Suprapubic skin (tissue), 4 donors: Measurements from ENCODE around the gene C6orf120.

Experiments used
- EP300 ChIP-seq: sonication (generic); formaldehyde crosslinking; IDR thresholded peaks from one replicate; pipeline ENCODE4 v1.6.1; 2017; ENCODE audit warnings: antibody characterized with exemption
- POLR2A ChIP-seq, 2 donors: fragments of 450-650 bp; IDR thresholded peaks; one replicate each; pipeline ENCODE4 v1.6.1; 2017; ENCODE audit warnings: antibody characterized with exemption in 2 of 2, mild to moderate bottlenecking in 2 of 2, moderate library complexity in 2 of 2
- POLR2AphosphoS5 ChIP-seq, 3 donors: sonication (generic); formaldehyde crosslinking; IDR thresholded peaks; one replicate each; pipeline ENCODE4 v1.6.1; 2017; ENCODE audit warnings: antibody characterized with exemption in 3 of 3
- TF ChIP-seq, protein P1 (sequence below), 2 donors: fragments of 200-600 bp in 1 of 2; fragments of 450-650 bp in 1 of 2; sonication (generic) in 1 of 2; IDR thresholded peaks; one replicate each; pipeline ENCODE4 v1.5.1; 2016 to 2019; ENCODE audit warnings: antibody characterized with exemption in 2 of 2, mild to moderate bottlenecking in 1 of 2, moderate library complexity in 1 of 2

GRCh38 chr6:169714178-169714577, 12.3 kb downstream of the C6orf120 start:
- TF ChIP-seq, protein P1, sequence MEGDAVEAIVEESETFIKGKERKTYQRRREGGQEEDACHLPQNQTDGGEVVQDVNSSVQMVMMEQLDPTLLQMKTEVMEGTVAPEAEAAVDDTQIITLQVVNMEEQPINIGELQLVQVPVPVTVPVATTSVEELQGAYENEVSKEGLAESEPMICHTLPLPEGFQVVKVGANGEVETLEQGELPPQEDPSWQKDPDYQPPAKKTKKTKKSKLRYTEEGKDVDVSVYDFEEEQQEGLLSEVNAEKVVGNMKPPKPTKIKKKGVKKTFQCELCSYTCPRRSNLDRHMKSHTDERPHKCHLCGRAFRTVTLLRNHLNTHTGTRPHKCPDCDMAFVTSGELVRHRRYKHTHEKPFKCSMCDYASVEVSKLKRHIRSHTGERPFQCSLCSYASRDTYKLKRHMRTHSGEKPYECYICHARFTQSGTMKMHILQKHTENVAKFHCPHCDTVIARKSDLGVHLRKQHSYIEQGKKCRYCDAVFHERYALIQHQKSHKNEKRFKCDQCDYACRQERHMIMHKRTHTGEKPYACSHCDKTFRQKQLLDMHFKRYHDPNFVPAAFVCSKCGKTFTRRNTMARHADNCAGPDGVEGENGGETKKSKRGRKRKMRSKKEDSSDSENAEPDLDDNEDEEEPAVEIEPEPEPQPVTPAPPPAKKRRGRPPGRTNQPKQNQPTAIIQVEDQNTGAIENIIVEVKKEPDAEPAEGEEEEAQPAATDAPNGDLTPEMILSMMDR (IDR thresholded peaks at IDR 0.05) = no peak
- no peak for TF ChIP-seq EP300
- TF ChIP-seq POLR2AphosphoS5 (IDR thresholded peaks at IDR 0.05) = no peak
- no peak for TF ChIP-seq POLR2A (IDR thresholded peaks at IDR 0.05)
